Adrenal gland (tissue), 5 donors: ENCODE measurements around the gene MYOCD.

ENCODE experiments used
- POLR2A ChIP-seq, 2 donors: fragments of 450-650 bp; IDR thresholded peaks; one replicate each; pipeline ENCODE4 v1.6.1; 2017; ENCODE audit warnings: antibody characterized with exemption in 2 of 2, mild to moderate bottlenecking in 2 of 2, moderate library complexity in 1 of 2
- TF ChIP-seq, protein P1 (sequence below), 6 experiments: fragments of 450-650 bp in 4 of 6; fragments of 200-600 bp in 2 of 6; sonication (generic) in 1 of 6; IDR thresholded peaks; 1 replicate in 5 of 6; 2 replicates in 1 of 6; pipeline versions ENCODE4 v1.5.1 to v1.8.0; 2016 to 2021; ENCODE audit warnings: antibody characterized with exemption in 6 of 6, mild to moderate bottlenecking in 2 of 6, moderate library complexity in 1 of 6
- donor health status: DM: no; HTN: no; CAD: no.

DNA sequence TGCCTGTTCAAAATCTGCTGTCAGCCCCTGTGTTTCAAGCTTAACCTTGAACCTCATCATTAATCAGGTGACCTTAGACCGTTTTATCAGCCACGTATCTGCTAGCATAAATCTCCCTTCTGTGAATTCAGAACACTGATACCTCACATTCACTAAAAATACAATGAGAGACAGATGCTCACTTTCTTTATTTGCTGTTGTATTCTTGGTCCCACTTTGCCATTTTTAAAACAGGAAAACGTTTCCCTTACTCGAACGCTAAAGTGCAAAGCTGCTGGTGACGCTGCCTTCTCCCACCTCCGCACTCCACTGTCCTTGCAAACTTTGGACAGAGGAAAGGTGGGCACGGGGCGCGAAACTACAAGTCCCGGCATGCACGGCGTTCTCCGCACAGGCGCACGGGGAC lies 123.4 kb downstream of the MYOCD start:
- TF ChIP-seq POLR2A (IDR thresholded peaks at IDR 0.05) = no peak
- TF ChIP-seq, protein P1, sequence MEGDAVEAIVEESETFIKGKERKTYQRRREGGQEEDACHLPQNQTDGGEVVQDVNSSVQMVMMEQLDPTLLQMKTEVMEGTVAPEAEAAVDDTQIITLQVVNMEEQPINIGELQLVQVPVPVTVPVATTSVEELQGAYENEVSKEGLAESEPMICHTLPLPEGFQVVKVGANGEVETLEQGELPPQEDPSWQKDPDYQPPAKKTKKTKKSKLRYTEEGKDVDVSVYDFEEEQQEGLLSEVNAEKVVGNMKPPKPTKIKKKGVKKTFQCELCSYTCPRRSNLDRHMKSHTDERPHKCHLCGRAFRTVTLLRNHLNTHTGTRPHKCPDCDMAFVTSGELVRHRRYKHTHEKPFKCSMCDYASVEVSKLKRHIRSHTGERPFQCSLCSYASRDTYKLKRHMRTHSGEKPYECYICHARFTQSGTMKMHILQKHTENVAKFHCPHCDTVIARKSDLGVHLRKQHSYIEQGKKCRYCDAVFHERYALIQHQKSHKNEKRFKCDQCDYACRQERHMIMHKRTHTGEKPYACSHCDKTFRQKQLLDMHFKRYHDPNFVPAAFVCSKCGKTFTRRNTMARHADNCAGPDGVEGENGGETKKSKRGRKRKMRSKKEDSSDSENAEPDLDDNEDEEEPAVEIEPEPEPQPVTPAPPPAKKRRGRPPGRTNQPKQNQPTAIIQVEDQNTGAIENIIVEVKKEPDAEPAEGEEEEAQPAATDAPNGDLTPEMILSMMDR (IDR thresholded peaks at IDR 0.05) = no peak
